Spleen (tissue), 11 donors: ENCODE measurements around the gene CAMTA1. TPM values are rescaled to one million over a fixed set of nuclear protein-coding genes. Genes with fewer than 3 reads are reported as not detected.

Experiments
- DNase-seq: peaks from one replicate; pipeline ENCODE4 v3.0.0-alpha.2; 2020
- H3K27ac ChIP-seq, 8 donors: fragments of 200-600 bp; sonication (generic) in 7 of 8; 1 replicate in 4 of 8; 2 replicates in 4 of 8; pipeline versions ENCODE4 v1.5.0 to v1.8.0; 2016 to 2021; ENCODE audit warnings: inconsistent platforms in 4 of 8, mild to moderate bottlenecking in 4 of 8, moderate library complexity in 1 of 8
- H3K27me3 ChIP-seq, 7 donors: fragments of 200-600 bp; sonication (generic) in 6 of 7; replicated peaks in 1 of 7; 1 replicate in 4 of 7; 2 replicates in 3 of 7; pipeline versions ENCODE4 v1.5.0 to v1.8.0; 2016 to 2021; ENCODE audit warnings: inconsistent platforms in 3 of 7, mild to moderate bottlenecking in 1 of 7
- H3K36me3 ChIP-seq, 6 donors: fragments of 200-600 bp; sonication (generic) in 5 of 6; 1 replicate in 4 of 6; 2 replicates in 2 of 6; pipeline versions ENCODE4 v1.5.0 to v1.8.0; 2016 to 2021; ENCODE audit warnings: inconsistent platforms in 2 of 6
- H3K4me1 ChIP-seq, 6 donors: fragments of 200-600 bp; sonication (generic) in 5 of 6; 1 replicate in 3 of 6; 2 replicates in 3 of 6; pipeline versions ENCODE4 v1.5.0 to v1.8.0; 2016 to 2021; ENCODE audit warnings: inconsistent platforms in 3 of 6
- H3K4me3 ChIP-seq, 8 donors: fragments of 200-600 bp; sonication (generic) in 7 of 8; 1 replicate in 4 of 8; 2 replicates in 4 of 8; pipeline versions ENCODE4 v1.5.0 to v1.8.0; 2016 to 2021; ENCODE audit warnings: inconsistent platforms in 4 of 8, mild to moderate bottlenecking in 4 of 8, moderate library complexity in 2 of 8
- H3K9me3 ChIP-seq, 8 donors: fragments of 200-600 bp; sonication (generic) in 7 of 8; 1 replicate in 4 of 8; 2 replicates in 4 of 8; pipeline versions ENCODE4 v1.5.0 to v1.8.0; 2016 to 2021; ENCODE audit warnings: inconsistent platforms in 4 of 8
- POLR2A ChIP-seq, 3 donors: fragments of 450-650 bp; IDR thresholded peaks; one replicate each; pipeline ENCODE4 v1.5.1; 2017; ENCODE audit warnings: antibody characterized with exemption in 3 of 3, mild to moderate bottlenecking in 1 of 3
- POLR2AphosphoS5 ChIP-seq, 3 donors: sonication (generic); formaldehyde crosslinking; IDR thresholded peaks; one replicate each; pipeline ENCODE4 v1.5.1; 2017; ENCODE audit warnings: antibody characterized with exemption in 3 of 3
- WGBS, 5 donors: extraction: QIAGEN DNeasy Blood & Tissue Kit in 3 of 5; methylation state at CpG; one replicate each; pipeline versions ENCODE4 v1.1.5 to v1.1.7; 2013 to 2018; 5-methylcytosine and 5-hydroxymethylcytosine counted together
- intact Hi-C: fragments of 100-400 bp; cut with DNase I; formaldehyde crosslinking; loops from one replicate; pipeline ENCODE4 v1.15.0; 2023; ENCODE audit warnings: low total_unique reads
- polyA plus RNA-seq, 3 donors: library from polyadenylated mRNA; stranded (reverse); fragments of 200-250 nt; gene quantifications; one replicate each; pipeline ENCODE4 v1.2.1, GENCODE V29; 2013
- total RNA-seq, 7 donors: library from RNA; depleted of rRNA in 3 of 7; stranded (reverse); fragments of >200 nt in 3 of 7; fragmentation: NEBNext Ultra II Directional in 4 of 7; extraction: Animal tissue kit (Norgen Biotek cat#: 25700) in 4 of 7; gene quantifications; one replicate each; pipeline versions ENCODE4 v1.1.0 to v1.2.1, GENCODE V29; 2016 to 2021
- TF ChIP-seq, protein P1 (sequence below), 11 experiments: fragments of 200-600 bp in 7 of 11; fragments of 450-650 bp in 4 of 11; sonication (generic) in 4 of 11; IDR thresholded peaks in 8 of 11; conservative IDR thresholded peaks in 3 of 11; 1 replicate in 7 of 11; 2 replicates in 4 of 11; pipeline versions ENCODE4 v1.4.0 to v1.8.0; 2016 to 2021; ENCODE audit warnings: antibody characterized with exemption in 11 of 11, inconsistent platforms in 4 of 11, mild to moderate bottlenecking in 1 of 11
- donor health status: healthy with polysubstance abuse.
- donor health status: DM: no; HTN: no; CAD: no; lungs with moderate emphysema.
- donor health status: DM: no; HTN: no; CAD: no.
- donor health status: Bipolar disorder and iron deficiency.
- donor health status: healthy.
- donor health status: DM: no; HTN: no; CAD: no.
- donor health status: DM: yes; HTN: yes; CAD: no.

The CAMTA1 gene
- total and polyA plus RNA-seq, 10 donors = 53.0 to 106 (median 77.3) TPM

DNA sequence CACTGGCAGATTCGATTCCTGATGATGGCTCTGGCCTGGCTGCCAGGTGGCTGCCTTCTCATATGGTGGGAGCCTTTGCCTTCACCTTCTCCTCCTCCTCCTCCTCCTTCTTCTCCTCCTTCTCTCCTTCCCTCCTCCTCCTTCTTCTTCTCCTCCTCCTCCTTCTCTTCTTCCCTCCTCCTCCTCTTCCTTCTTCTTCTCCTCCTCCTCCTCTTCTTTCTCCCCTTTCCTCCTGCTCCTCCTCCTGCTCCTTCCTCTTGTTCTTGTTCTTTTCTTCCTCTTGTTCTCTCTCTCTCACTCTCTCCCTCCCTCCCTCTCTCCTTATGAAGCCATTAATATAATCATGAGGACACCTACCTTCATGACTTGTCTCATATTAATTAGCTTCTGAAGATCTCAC, 278.7 kb downstream of the CAMTA1 start:
- Histone ChIP-seq H3K27ac (no peak overlapping the region), H3K4me3 (no peak overlapping the region), H3K4me1 (no peaks in the 10 kb centered on the region), H3K9me3 (no peaks in the 10 kb centered on the region), H3K27me3 (peaks cover 0 to 13% (median 0%) of the 10 kb centered on the region in 7 donors), H3K36me3 (no peaks in the 10 kb centered on the region)
- intact Hi-C loops = no loop called here
- TF ChIP-seq POLR2A (IDR thresholded peaks at IDR 0.05) (no peak), POLR2AphosphoS5 (IDR thresholded peaks at IDR 0.05) (no peak)
- TF ChIP-seq, protein P1, sequence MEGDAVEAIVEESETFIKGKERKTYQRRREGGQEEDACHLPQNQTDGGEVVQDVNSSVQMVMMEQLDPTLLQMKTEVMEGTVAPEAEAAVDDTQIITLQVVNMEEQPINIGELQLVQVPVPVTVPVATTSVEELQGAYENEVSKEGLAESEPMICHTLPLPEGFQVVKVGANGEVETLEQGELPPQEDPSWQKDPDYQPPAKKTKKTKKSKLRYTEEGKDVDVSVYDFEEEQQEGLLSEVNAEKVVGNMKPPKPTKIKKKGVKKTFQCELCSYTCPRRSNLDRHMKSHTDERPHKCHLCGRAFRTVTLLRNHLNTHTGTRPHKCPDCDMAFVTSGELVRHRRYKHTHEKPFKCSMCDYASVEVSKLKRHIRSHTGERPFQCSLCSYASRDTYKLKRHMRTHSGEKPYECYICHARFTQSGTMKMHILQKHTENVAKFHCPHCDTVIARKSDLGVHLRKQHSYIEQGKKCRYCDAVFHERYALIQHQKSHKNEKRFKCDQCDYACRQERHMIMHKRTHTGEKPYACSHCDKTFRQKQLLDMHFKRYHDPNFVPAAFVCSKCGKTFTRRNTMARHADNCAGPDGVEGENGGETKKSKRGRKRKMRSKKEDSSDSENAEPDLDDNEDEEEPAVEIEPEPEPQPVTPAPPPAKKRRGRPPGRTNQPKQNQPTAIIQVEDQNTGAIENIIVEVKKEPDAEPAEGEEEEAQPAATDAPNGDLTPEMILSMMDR (IDR thresholded peaks at IDR 0.05 in 8 of 11, conservative IDR thresholded peaks at IDR 0.05 in 3 of 11) = no peak
- no peak for DNase-seq
- 68 to 93% (median 80%) methylated on average over 1 of the region's 1 CpG for WGBS, 5 donors

GRCh38 chr1:7068552-7068951, 283.3 kb downstream of the CAMTA1 start:
- H3K4me1 ChIP-seq = peaks cover 0 to 12% (median 9%) of the 10 kb centered on the region in 6 donors
- H3K9me3 ChIP-seq = no peaks in the 10 kb centered on the region
- H3K27ac ChIP-seq = no peak overlapping the region
- DNase-seq = no peak
- 74 to 89% (median 84%) methylated on average over 5 of the region's 5 CpGs for WGBS, 5 donors
- H3K4me3 ChIP-seq = no peak overlapping the region
- intact Hi-C loops = loop anchor here (5.0 kb wide), 1 partner anchor 271 kb away; no protein-coding TSS in a partner anchor
- TF ChIP-seq POLR2A (IDR thresholded peaks at IDR 0.05) = no peak
- no peak for TF ChIP-seq POLR2AphosphoS5 (IDR thresholded peaks at IDR 0.05)
- TF ChIP-seq, protein P1 (IDR thresholded peaks at IDR 0.05 in 8 of 11, conservative IDR thresholded peaks at IDR 0.05 in 3 of 11) = no peak
- H3K27me3 ChIP-seq = peaks cover 0 to 39% (median 0%) of the 10 kb centered on the region in 7 donors
- no peaks in the 10 kb centered on the region for H3K36me3 ChIP-seq

GRCh38 chr1:7069931-7070330, 284.7 kb downstream of the CAMTA1 start:
- peak overlapping the region in 6 of 8 donors; percentile 3 to 56 (median 22) for H3K4me3 ChIP-seq
- intact Hi-C loops = loop anchor here (5.0 kb wide), 2 partner anchors 273 to 343 kb away; no protein-coding TSS in a partner anchor
- no peak for DNase-seq
- H3K27ac ChIP-seq = no peak overlapping the region
- peaks cover 0 to 12% (median 9%) of the 10 kb centered on the region in 6 donors for H3K4me1 ChIP-seq
- 13 to 27% (median 14%) methylated on average over 18 to 23 of the region's 23 CpGs for WGBS, 5 donors
- H3K27me3 ChIP-seq = peaks cover 0 to 31% (median 0%) of the 10 kb centered on the region in 7 donors
- H3K9me3 ChIP-seq = no peaks in the 10 kb centered on the region
- no peak for TF ChIP-seq POLR2AphosphoS5 (IDR thresholded peaks at IDR 0.05)
- TF ChIP-seq POLR2A (IDR thresholded peaks at IDR 0.05) = no peak
- TF ChIP-seq, protein P1 (IDR thresholded peaks at IDR 0.05 in 8 of 11, conservative IDR thresholded peaks at IDR 0.05 in 3 of 11) = no peak
- H3K36me3 ChIP-seq = no peaks in the 10 kb centered on the region

GRCh38 chr1:7070389-7071029, 285.3 kb downstream of the CAMTA1 start:
- no peaks in the 10 kb centered on the region for H3K36me3 ChIP-seq
- no peak for DNase-seq
- intact Hi-C loops = loop anchor here (5.0 kb wide), 1 partner anchor 343 kb away; no protein-coding TSS in a partner anchor
- 8 to 10% (median 8%) methylated on average over 13 of the region's 13 CpGs for WGBS, 5 donors
- no peaks in the 10 kb centered on the region for H3K9me3 ChIP-seq
- H3K4me1 ChIP-seq = peaks cover 0 to 12% (median 9%) of the 10 kb centered on the region in 6 donors
- H3K27ac ChIP-seq = no peak overlapping the region
- H3K27me3 ChIP-seq = peaks cover 0 to 27% (median 0%) of the 10 kb centered on the region in 7 donors
- TF ChIP-seq POLR2A (IDR thresholded peaks at IDR 0.05) = no peak
- no peak for TF ChIP-seq POLR2AphosphoS5 (IDR thresholded peaks at IDR 0.05)
- TF ChIP-seq, protein P1 (IDR thresholded peaks at IDR 0.05 in 8 of 11, conservative IDR thresholded peaks at IDR 0.05 in 3 of 11) = peak; percentile 13 to 81 (median 69)
- H3K4me3 ChIP-seq = peak overlapping the region in 6 of 8 donors; percentile 3 to 56 (median 22)
